Stimulated activated CD4-positive, alpha-beta T cell treated with anti-CD3 and anti-CD28 coated beads, TNF-alpha, amount 100 ng/mL, for 1 hour (primary cell): ENCODE results near the gene PRPF38A.
"Not testable (repeated sequence)": the region's sequence is repeated elsewhere in the genome, so short reads cannot be mapped to it uniquely, and the experiment has no call there.

Experiments used
- DNase-seq, 3 donors: peaks; one replicate each; pipeline ENCODE4 v3.0.0-alpha.2; 2020; ENCODE audit warnings: low read depth in 3 of 3, low spot score in 1 of 3

PRPF38A gene, protein sequence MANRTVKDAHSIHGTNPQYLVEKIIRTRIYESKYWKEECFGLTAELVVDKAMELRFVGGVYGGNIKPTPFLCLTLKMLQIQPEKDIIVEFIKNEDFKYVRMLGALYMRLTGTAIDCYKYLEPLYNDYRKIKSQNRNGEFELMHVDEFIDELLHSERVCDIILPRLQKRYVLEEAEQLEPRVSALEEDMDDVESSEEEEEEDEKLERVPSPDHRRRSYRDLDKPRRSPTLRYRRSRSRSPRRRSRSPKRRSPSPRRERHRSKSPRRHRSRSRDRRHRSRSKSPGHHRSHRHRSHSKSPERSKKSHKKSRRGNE

GRCh38 chr1:52404116-52404974 is at the start of gene PRPF38A, which contains the start of gene ORC1:
Gene PRPF38A, plus strand, starts transcription at chr1:52404602. Its CDS starts 148 bp downstream, at chr1:52404750.
Gene ORC1, minus strand, starts transcription at chr1:52404423. Its CDS starts 2,200 bp downstream, at chr1:52402223.
- peak; percentile 88 to 96 (median 92) for DNase-seq

DNA sequence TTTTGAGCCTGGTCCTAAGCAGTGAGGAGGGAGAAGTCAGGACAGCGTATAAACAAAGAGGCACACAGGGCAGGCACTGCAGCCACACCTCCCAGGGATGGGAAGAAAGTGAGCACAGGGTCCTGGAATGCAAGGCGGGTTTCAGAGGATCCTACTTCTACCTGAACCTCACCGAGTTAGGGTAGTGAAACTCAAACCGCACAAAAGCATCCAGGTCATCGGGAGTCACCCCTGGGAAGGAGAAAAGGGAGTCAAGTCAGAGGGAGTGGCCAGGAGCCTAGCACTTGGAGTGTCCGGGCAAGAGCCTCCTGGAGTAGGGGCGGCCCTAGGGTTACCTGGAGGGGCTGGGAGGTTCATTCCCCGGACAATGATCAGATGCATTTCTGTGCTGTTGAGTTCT is 49.0 kb upstream of the PRPF38A start:
- no peak for DNase-seq

GRCh38 chr1:52355847-52356505 is 48.4 kb upstream of the PRPF38A start:
- DNase-seq = no peak

- DNase-seq = no peak
These were observed 47.5 kb upstream of the PRPF38A start for GRCh38 chr1:52356818-52357355.

- no peak for DNase-seq
These were observed 47.0 kb upstream of the PRPF38A start for GRCh38 chr1:52357397-52357796.

GRCh38 chr1:52358851-52359497 is 45.4 kb upstream of the PRPF38A start:
- DNase-seq = no peak

GRCh38 chr1:52359676-52360594 is 44.5 kb upstream of the PRPF38A start:
- no peak for DNase-seq

DNA sequence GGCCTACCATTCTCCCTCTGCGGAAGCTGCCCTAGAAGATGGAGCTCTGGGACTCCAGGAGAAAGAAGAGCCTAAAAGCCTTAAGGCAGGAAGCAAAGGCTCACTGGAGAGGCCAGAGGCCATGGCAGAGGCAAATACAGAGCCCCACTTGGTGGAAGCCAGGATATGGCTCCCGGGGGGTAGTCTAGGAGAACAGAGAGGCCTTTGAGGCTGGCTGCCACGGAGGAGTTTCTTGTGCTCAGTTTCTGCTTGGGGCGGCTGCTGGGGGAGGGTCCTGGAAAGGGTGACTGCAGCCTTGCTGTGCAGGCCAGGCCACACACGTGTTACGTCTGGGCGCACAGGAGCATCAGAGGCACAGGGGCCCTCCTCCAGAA is 43.8 kb upstream of the PRPF38A start:
- DNase-seq = no peak

- DNase-seq = no peak
These were observed 40.1 kb upstream of the PRPF38A start for GRCh38 chr1:52364235-52364839.

- no peak for DNase-seq
These were observed 39.2 kb upstream of the PRPF38A start for GRCh38 chr1:52365071-52365745.

- DNase-seq = peak; percentile 98 to 99 (median 99)
These were observed 38.5 kb upstream of the PRPF38A start, which contains the start of gene CC2D1B for GRCh38 chr1:52365746-52366516. Gene CC2D1B, minus strand, starts transcription at chr1:52366205. Its CDS starts 1,585 bp downstream, at chr1:52364620.

DNA sequence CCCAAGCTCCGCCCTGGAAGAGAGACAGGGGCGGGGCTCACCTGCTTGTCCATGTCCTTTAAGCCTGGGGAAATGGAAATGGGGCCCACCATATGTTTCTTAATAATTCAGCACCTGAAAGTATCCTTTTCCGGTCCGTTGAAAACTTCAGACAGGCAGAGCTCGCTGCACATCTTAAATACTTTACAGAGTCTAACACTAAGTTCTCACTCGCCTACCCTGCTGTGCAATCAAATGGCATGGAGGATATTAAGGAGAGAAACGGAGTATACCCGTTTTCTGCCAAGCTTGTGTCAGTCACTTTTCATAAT is 37.9 kb upstream of the PRPF38A start:
- no peak for DNase-seq

DNA sequence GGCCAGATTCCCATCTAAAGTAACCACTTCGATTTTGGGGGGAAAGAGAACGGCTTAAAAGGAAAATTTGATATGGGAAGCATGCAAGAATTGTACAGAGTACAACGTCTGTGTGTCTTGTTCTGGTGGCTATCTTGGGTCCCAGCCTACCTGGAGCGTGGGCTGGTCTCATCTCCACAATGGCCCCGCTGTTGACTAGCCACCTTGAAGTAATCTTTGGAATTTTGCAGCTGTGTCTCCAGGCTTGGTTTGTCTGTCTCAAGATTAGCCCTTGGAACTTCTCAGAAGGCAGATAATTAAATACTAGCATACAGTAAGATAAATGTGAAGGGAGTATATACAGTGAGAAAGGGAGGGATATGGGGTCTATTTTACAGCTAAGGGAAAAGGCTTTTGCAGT is 37.1 kb upstream of the PRPF38A start:
- DNase-seq = no peak

- no peak for DNase-seq
These were observed 35.8 kb upstream of the PRPF38A start for GRCh38 chr1:52368383-52369172.

DNA sequence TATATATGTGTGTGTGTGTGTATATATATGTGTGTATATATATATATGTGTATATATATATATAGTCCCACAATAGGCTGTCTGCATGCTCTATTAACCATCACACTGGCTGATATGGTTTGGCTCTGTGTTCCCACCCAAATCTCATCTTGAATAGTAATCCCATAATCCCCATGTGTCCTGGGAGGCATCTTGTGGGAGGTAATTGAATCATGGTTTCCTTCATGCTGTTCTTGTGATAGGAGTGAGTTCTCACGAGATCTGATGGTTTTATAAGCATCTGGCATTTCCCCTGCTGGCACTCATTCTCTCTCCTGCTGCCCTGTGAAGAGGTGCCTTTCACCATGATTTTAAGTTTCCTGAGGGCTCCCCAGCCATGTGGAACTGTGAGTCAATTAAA is 34.6 kb upstream of the PRPF38A start:
- not testable (repeated sequence) for DNase-seq

DNA sequence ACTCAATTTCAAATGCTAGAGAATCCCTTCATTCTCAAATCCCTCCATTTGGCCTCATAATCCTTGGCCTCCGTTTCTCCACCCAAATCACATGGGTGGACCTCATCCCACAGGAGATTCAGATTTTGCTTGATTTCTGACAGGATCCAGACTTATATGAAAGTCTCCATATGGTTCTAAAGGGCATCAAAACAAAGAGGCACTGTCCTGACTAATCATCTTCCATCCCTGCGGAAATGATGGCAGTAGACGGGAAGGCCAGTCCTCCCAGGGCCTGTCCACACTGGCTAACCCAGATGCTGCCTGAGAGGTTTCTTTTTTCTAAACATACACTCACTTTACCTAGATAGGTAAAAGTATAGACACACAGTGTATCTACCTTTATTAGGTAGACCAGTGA is 19.0 kb upstream of the PRPF38A start:
- DNase-seq = no peak

DNA sequence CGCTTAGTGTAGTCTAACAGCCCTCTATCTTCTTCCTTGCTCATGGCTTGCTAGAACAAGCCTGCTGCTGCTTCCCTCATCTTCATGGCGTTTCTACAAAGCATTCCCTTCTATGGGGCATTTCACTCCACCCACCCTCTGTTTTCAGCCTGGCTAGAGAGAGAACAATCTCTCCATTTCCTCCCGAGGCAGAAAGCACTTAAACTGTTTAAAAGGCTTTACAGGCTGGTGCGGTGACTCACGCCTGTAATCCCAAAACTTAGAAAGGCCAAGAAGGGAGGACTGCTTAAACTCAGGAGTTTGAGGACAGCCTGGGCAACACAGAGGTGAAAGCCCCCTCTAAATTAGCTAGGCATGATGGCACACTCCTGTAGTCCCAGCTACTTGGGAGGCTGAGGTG is 17.9 kb upstream of the PRPF38A start:
- no peak for DNase-seq
